Measurements from ENCODE around the gene ZFAND2B. TPM values are rescaled to one million over a fixed set of nuclear protein-coding genes. Genes with fewer than 3 reads are reported as not detected.
"Not testable (repeated sequence)": the region's sequence is repeated elsewhere in the genome, so short reads cannot be mapped to it uniquely, and the experiment has no call there.

ZFAND2B gene
- total RNA-seq, 4 donors from 2014 or later = 34.7 to 44.5 (median 37.6) TPM

DNA sequence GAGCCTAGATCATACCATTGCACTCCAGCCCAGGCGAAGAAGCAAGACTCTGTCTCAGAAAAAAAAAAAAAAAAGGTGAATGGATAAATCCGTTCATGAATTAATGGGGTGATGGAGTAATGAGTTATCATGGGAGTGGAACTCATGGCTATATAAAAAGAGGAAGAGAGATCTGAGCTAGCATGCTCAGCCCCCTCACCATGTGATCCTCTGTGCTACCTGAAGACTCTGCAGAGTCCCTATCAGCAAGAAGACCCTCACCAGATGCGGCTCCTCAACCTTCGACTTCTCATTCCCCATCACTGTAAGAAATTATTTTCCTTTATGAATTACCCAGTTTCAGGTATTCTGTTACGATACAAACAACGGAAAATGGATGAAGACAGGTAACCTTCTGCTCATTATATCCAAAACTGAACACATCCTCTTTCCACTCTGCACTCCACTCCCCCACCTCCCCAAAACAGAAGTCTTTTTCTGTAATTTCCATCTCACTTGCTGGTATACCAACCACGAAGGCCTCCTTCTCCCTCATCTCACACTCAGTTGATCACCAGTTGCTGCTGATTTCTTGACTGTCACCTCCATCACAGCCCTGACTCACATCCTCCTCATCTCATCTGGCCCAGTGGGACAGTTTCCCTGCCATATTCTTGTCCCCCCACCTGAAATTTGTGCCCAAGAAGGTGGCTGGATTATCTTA, 19.7 kb upstream of the ZFAND2B start:
- 89 to 90% methylated on average over 1 to 7 of the region's 7 CpGs for WGBS, 2 donors (ENCODE audit: low coverage in 1 of 2)
- TF ChIP-seq POLR2A (IDR thresholded peaks at IDR 0.05) (no peak), EP300 (IDR thresholded peaks at IDR 0.05) (no peak), POLR2AphosphoS5 (IDR thresholded peaks at IDR 0.05) (no peak)
- TF ChIP-seq, protein P1, sequence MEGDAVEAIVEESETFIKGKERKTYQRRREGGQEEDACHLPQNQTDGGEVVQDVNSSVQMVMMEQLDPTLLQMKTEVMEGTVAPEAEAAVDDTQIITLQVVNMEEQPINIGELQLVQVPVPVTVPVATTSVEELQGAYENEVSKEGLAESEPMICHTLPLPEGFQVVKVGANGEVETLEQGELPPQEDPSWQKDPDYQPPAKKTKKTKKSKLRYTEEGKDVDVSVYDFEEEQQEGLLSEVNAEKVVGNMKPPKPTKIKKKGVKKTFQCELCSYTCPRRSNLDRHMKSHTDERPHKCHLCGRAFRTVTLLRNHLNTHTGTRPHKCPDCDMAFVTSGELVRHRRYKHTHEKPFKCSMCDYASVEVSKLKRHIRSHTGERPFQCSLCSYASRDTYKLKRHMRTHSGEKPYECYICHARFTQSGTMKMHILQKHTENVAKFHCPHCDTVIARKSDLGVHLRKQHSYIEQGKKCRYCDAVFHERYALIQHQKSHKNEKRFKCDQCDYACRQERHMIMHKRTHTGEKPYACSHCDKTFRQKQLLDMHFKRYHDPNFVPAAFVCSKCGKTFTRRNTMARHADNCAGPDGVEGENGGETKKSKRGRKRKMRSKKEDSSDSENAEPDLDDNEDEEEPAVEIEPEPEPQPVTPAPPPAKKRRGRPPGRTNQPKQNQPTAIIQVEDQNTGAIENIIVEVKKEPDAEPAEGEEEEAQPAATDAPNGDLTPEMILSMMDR (IDR thresholded peaks at IDR 0.05) = no peak
- no peaks in the 10 kb centered on the region for H3K27me3 ChIP-seq
- no peak overlapping the region for H3K27ac ChIP-seq
- no peak for ATAC-seq
- H3K4me1 ChIP-seq = no peaks in the 10 kb centered on the region
- no peaks in the 10 kb centered on the region for H3K9me3 ChIP-seq
- peaks cover 0 to 42% of the 10 kb centered on the region in 2 donors for H3K36me3 ChIP-seq
- H3K4me3 ChIP-seq = no peak overlapping the region

DNA sequence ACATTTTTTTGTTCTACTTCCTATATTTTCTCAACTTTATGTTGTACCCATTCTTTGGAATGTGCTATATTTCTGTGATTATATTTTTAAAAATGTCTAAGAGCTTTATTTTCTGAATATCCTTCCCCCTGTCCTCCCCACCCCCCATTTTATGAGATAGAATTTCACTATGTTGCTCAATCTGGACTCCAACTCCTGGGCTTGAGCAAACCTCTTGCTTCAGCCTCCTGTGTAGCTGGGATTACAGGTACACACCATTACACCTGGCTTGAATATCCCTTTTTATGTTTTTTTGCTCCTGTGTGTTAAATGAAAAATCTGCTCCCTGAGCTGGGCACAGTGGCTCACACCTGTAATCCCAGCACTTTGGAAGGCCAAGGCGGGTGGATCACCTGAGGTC, 9.2 kb upstream of the ZFAND2B start:
- Histone ChIP-seq H3K27me3 (peaks cover 18% of the 10 kb centered on the region), H3K4me3 (no peak overlapping the region), H3K27ac (no peak overlapping the region), H3K4me1 (no peaks in the 10 kb centered on the region), H3K36me3 (no peaks in the 10 kb centered on the region), H3K9me3 (no peaks in the 10 kb centered on the region)
- WGBS, 2 donors (ENCODE audit: low coverage in 1 of 2) = no CpG with 5 or more reads among the region's 1 CpG
- no peak for ATAC-seq
- TF ChIP-seq EP300 (IDR thresholded peaks at IDR 0.05) (no peak), POLR2A (IDR thresholded peaks at IDR 0.05) (no peak), POLR2AphosphoS5 (IDR thresholded peaks at IDR 0.05) (no peak)
- TF ChIP-seq, protein P1 (IDR thresholded peaks at IDR 0.05) = no peak

DNA sequence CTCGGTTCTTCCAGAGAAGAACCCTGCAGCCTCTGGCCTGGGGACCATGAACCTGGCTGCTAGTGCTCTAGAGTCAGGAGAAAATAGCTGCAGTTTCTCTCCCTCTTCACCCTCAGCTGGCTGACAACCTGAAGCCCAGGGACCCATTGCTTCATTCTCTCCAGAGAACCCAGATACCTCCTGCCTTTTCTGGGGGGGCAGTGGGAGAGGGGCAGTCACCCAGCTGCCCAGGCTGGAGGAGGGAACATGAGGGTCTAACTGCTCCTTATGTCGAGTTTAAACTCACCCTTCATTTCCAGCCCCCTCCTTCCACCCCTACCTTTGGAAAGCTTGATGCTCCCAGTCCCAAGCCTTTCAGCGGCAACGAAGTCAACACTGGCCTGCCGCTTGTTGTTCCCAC, 7.6 kb upstream of the ZFAND2B start:
- Histone ChIP-seq H3K4me3 (no peak overlapping the region), H3K4me1 (no peaks in the 10 kb centered on the region), H3K36me3 (no peaks in the 10 kb centered on the region), H3K27ac (no peak overlapping the region), H3K9me3 (no peaks in the 10 kb centered on the region), H3K27me3 (peaks cover 18% of the 10 kb centered on the region)
- TF ChIP-seq, protein P1 (IDR thresholded peaks at IDR 0.05) = no peak
- TF ChIP-seq EP300 (IDR thresholded peaks at IDR 0.05) = no peak
- TF ChIP-seq POLR2AphosphoS5 (IDR thresholded peaks at IDR 0.05) = no peak
- no peak for TF ChIP-seq POLR2A (IDR thresholded peaks at IDR 0.05)
- WGBS, 2 donors (ENCODE audit: low coverage in 1 of 2) = 60 to 64% methylated on average over 4 of the region's 5 CpGs
- ATAC-seq = no peak

DNA sequence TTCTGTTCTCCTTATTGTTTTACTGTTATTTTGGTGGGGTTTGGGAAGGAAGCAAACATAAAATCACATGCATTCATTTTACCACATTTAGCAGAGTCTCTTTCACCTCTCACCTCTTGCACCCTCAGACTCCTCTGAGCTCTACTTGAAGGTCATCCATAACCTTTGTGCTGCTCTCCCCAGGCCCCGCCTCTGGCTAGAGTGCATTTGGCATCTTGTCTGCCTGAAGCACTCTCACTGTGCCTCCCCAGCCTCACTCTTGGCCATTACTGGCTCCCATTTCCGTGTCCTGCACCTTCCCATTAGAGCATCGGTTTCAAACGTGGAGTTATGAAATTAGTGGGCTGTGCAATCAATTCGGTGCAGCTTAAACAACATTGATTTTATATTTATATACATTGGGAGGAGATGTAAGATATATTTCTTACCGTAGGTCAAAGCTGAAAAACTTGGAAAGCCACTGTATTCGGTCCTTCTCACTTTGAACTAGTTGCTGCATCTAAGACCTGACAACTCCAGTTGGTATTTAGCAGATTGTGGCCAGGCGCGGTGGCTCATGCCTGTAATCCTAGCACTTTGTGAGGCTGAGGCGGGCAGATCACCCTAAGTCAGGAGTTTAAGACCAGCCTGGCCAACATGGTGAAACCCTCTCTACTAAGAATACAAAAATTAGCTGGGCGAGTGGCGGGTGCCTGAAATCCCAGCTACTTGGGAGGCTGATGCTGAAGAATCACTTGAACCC, 6.9 kb upstream of the ZFAND2B start:
- Histone ChIP-seq H3K27me3 (peaks cover 18% of the 10 kb centered on the region), H3K27ac (no peak overlapping the region), H3K4me3 (no peak overlapping the region), H3K9me3 (no peaks in the 10 kb centered on the region), H3K4me1 (no peaks in the 10 kb centered on the region), H3K36me3 (no peaks in the 10 kb centered on the region)
- WGBS, 2 donors (ENCODE audit: low coverage in 1 of 2) = 68 to 71% methylated on average over 4 to 7 of the region's 12 CpGs
- no peak for ATAC-seq
- TF ChIP-seq EP300 (IDR thresholded peaks at IDR 0.05) = no peak
- TF ChIP-seq POLR2AphosphoS5 (IDR thresholded peaks at IDR 0.05) = no peak
- no peak for TF ChIP-seq POLR2A (IDR thresholded peaks at IDR 0.05)
- TF ChIP-seq, protein P1 (IDR thresholded peaks at IDR 0.05) = no peak

DNA sequence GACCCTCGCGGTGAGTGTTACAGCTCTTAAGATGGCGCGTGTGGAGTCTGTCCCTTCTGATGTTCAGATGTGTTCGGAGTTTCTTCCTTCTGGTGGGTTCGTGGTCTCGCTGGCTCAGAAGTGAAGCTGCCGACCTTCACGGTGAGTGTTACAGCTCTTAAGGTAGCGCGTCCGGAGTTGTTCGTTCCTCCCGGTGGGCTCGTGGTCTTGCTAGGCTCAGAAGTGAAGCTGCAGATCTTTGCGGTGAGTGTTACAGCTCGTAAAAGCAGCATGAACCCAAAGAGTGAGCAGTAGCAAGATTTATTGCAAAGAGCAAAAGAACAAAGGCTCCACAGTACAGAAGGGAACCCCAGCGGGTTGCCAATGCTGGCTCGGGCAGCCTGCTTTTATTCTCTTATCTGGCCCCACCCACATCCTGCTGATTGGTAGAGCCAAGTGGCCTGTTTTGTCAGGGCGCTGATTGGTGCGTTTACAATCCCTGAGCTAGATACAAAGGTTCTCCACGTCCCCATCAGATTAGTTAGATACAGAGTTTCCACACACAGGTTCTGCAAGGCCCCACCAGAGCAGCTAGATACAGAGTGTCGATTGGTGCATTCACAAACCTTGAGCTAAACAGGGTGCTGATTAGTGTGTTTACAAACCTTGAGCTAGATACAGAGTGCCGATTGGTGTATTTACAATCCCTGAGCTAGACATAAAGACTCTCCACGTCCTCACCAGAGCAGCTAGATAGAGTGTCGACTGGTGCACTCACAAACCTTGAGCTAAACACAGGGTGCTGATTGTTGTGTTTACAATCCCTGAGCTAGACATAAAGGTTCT, 5.9 kb upstream of the ZFAND2B start:
- H3K27ac ChIP-seq, H3K36me3 ChIP-seq, H3K9me3 ChIP-seq, H3K4me1 ChIP-seq, ATAC-seq, H3K4me3 ChIP-seq: not testable (repeated sequence)
- peaks cover 18% of the 10 kb centered on the region for H3K27me3 ChIP-seq
- WGBS, 2 donors (ENCODE audit: low coverage in 1 of 2) = 62 to 85% methylated on average over 13 to 16 of the region's 26 CpGs

DNA sequence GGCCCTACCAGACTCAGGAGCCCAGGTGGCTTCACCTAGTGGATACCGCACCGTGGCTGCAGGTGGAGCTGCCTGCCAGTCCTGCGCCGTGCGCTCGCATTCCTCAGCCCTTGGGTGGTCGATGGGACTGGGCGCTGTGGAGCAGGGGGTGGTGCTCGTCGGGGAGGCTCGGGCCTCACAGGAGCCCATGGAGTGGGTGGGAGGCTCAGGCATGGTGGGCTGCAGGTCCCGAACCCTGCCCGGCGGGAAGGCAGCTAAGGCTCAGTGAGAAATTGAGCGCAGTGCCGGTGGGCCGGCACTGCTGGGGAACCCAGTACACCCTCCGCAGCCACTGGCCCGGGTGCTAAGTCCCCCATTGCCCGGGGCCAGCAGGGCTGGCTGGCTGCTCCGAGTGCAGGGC, 5.3 kb upstream of the ZFAND2B start:
- H3K9me3 ChIP-seq, H3K4me3 ChIP-seq, H3K27ac ChIP-seq, ATAC-seq, H3K36me3 ChIP-seq, H3K4me1 ChIP-seq: not testable (repeated sequence)
- peaks cover 18% of the 10 kb centered on the region for H3K27me3 ChIP-seq
- no CpG with 5 or more reads among the region's 21 CpGs for WGBS, 2 donors (ENCODE audit: low coverage in 1 of 2)

Measured in gastroesophageal sphincter (tissue), 4 donors.